ENCODE data around the gene CLEC18A. TPM values are rescaled to one million over a fixed set of nuclear protein-coding genes. Genes with fewer than 3 reads are reported as not detected.

CLEC18A gene
- total and polyA plus RNA-seq, 2 donors, result 0.19 to 1.9 TPM

DNA sequence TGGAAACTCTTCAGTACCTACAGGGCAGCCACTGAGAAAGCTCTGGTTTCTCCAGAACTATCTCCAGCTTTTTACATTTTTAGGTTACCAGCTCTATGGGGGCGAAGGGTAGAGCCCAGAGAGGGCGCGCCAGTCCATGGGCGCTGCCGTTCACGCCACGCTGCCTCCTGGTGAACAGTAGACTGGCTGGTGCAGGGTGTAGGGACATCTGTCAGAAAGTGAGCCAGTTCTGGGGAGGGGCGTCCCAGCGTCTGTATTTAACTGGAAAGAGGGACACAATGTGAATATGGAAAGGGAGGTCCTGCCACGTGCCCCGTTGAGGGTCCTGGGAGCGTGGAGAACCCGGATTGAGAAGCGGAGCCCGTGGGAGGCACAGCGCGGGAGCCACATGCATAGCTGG, 16.4 kb upstream of the CLEC18A start:
- Histone ChIP-seq H3K27ac (ENCODE audit: low read depth in 1 of 2, low read length in 1 of 2) (no peak overlapping the region), H3K27me3 (ENCODE audit: control insufficient read depth in 2 of 2, insufficient read depth in 1 of 2, low read length in 1 of 2) (no peaks in the 10 kb centered on the region), H3K36me3 (ENCODE audit: control insufficient read depth in 2 of 2, insufficient read depth in 2 of 2, low read length in 1 of 2) (peaks cover 82 to 90% of the 10 kb centered on the region in 2 donors), H3K4me3 (ENCODE audit: low read length in 2 of 2) (no peak overlapping the region), H3K9me3 (ENCODE audit: control insufficient read depth in 2 of 2, insufficient read depth in 1 of 2, low read length in 1 of 2) (no peaks in the 10 kb centered on the region), H3K4me1 (ENCODE audit: control insufficient read depth in 2 of 2, insufficient read depth in 2 of 2, low read length in 2 of 2) (no peaks in the 10 kb centered on the region)
- no peak for DNase-seq (ENCODE audit: low read depth in 6 of 9, low spot score in 9 of 9)
- 97% methylated on average over 17 of the region's 17 CpGs for WGBS

DNA sequence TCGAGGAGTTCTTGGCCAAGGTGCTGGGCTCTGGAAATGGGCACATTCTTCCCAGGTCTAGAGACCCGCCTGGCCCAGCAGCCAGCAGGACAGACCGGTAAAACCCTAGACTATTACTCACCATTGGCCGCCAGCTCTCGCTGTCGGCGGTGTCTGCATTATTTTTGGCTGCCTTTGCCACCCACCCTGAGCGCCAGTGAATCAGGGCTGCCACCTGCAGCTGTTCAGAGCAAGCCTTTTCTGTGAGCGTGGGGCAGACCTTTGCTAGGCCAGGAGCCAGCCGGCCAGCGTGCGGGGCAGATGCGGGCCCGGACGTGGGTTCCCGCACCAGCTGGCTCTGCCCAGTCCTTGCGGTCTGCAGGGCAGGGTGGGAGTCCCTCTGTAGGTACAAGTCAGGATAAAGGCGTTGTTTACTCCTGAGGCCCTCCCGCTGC, 15.8 kb upstream of the CLEC18A start:
- H3K27me3 ChIP-seq (ENCODE audit: control insufficient read depth in 2 of 2, insufficient read depth in 1 of 2, low read length in 1 of 2), result no peaks in the 10 kb centered on the region
- no peak overlapping the region for H3K27ac ChIP-seq (ENCODE audit: low read depth in 1 of 2, low read length in 1 of 2)
- 99% methylated on average over 19 of the region's 19 CpGs for WGBS
- no peaks in the 10 kb centered on the region for H3K4me1 ChIP-seq (ENCODE audit: control insufficient read depth in 2 of 2, insufficient read depth in 2 of 2, low read length in 2 of 2)
- DNase-seq (ENCODE audit: low read depth in 6 of 9, low spot score in 9 of 9), result no peak
- no peaks in the 10 kb centered on the region for H3K9me3 ChIP-seq (ENCODE audit: control insufficient read depth in 2 of 2, insufficient read depth in 1 of 2, low read length in 1 of 2)
- peaks cover 82 to 91% of the 10 kb centered on the region in 2 donors for H3K36me3 ChIP-seq (ENCODE audit: control insufficient read depth in 2 of 2, insufficient read depth in 2 of 2, low read length in 1 of 2)
- H3K4me3 ChIP-seq (ENCODE audit: low read length in 2 of 2), result no peak overlapping the region

DNA sequence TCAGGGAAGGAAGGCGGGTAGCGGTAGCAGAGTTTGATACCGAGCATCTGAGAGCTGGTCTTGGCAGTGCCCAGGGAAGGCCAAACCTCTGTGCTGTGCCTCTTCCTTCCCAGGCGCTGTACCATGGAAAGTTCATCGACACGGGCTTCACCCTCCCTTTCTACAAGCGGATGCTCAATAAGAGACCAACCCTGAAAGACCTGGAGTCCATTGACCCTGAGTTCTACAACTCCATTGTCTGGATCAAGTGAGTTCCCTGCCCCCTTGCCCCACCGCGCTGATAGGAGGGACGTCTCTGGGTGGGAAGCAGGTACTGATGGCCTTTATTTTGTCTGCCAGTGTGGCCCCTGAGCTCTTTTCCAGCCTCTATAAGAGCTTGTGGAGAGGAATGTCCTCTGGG, 15.4 kb upstream of the CLEC18A start:
- 98% methylated on average over 10 of the region's 10 CpGs for WGBS
- Histone ChIP-seq H3K27ac (ENCODE audit: low read depth in 1 of 2, low read length in 1 of 2) (no peak overlapping the region), H3K4me3 (ENCODE audit: low read length in 2 of 2) (no peak overlapping the region), H3K36me3 (ENCODE audit: control insufficient read depth in 2 of 2, insufficient read depth in 2 of 2, low read length in 1 of 2) (peaks cover 81 to 93% of the 10 kb centered on the region in 2 donors), H3K9me3 (ENCODE audit: control insufficient read depth in 2 of 2, insufficient read depth in 1 of 2, low read length in 1 of 2) (no peaks in the 10 kb centered on the region), H3K27me3 (ENCODE audit: control insufficient read depth in 2 of 2, insufficient read depth in 1 of 2, low read length in 1 of 2) (no peaks in the 10 kb centered on the region), H3K4me1 (ENCODE audit: control insufficient read depth in 2 of 2, insufficient read depth in 2 of 2, low read length in 2 of 2) (no peaks in the 10 kb centered on the region)
- DNase-seq (ENCODE audit: low read depth in 6 of 9, low spot score in 9 of 9), result no peak

GRCh38 chr16:69936252-69936651, 14.9 kb upstream of the CLEC18A start:
- Histone ChIP-seq H3K9me3 (ENCODE audit: control insufficient read depth in 2 of 2, insufficient read depth in 1 of 2, low read length in 1 of 2) (no peaks in the 10 kb centered on the region), H3K27ac (ENCODE audit: low read depth in 1 of 2, low read length in 1 of 2) (no peak overlapping the region), H3K36me3 (ENCODE audit: control insufficient read depth in 2 of 2, insufficient read depth in 2 of 2, low read length in 1 of 2) (peaks cover 79 to 95% of the 10 kb centered on the region in 2 donors), H3K27me3 (ENCODE audit: control insufficient read depth in 2 of 2, insufficient read depth in 1 of 2, low read length in 1 of 2) (no peaks in the 10 kb centered on the region), H3K4me1 (ENCODE audit: control insufficient read depth in 2 of 2, insufficient read depth in 2 of 2, low read length in 2 of 2) (no peaks in the 10 kb centered on the region), H3K4me3 (ENCODE audit: low read length in 2 of 2) (no peak overlapping the region)
- no peak for DNase-seq (ENCODE audit: low read depth in 6 of 9, low spot score in 9 of 9)
- 98% methylated on average over 16 of the region's 16 CpGs for WGBS

DNA sequence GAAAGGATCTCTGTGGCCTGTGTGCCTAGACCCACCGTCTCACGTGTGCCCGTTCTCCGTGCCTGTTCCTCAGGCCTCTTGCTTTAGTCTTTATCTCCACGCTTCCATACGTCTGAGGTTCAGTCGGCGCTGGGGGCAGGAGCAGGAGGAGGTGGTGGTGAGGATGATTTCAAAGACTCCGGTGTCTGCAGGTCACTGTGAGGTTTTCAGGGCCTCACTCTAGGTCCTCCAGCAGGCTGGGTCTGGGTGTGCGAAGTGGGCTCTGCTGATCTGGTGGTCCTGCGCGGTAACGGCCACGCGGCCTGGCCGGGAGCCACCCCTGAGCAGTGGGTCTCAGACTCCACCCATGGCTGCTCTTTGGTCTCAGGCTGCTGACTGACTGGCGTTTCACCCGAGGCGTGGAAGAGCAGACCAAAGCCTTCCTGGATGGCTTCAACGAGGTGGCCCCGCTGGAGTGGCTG, 14.4 kb upstream of the CLEC18A start:
- H3K4me1 ChIP-seq (ENCODE audit: control insufficient read depth in 2 of 2, insufficient read depth in 2 of 2, low read length in 2 of 2), result no peaks in the 10 kb centered on the region
- no peak for DNase-seq (ENCODE audit: low read depth in 6 of 9, low spot score in 9 of 9)
- peaks cover 73 to 92% of the 10 kb centered on the region in 2 donors for H3K36me3 ChIP-seq (ENCODE audit: control insufficient read depth in 2 of 2, insufficient read depth in 2 of 2, low read length in 1 of 2)
- H3K9me3 ChIP-seq (ENCODE audit: control insufficient read depth in 2 of 2, insufficient read depth in 1 of 2, low read length in 1 of 2), result no peaks in the 10 kb centered on the region
- H3K27me3 ChIP-seq (ENCODE audit: control insufficient read depth in 2 of 2, insufficient read depth in 1 of 2, low read length in 1 of 2), result no peaks in the 10 kb centered on the region
- 98% methylated on average over 21 of the region's 21 CpGs for WGBS
- H3K27ac ChIP-seq (ENCODE audit: low read depth in 1 of 2, low read length in 1 of 2), result no peak overlapping the region
- no peak overlapping the region for H3K4me3 ChIP-seq (ENCODE audit: low read length in 2 of 2)

DNA sequence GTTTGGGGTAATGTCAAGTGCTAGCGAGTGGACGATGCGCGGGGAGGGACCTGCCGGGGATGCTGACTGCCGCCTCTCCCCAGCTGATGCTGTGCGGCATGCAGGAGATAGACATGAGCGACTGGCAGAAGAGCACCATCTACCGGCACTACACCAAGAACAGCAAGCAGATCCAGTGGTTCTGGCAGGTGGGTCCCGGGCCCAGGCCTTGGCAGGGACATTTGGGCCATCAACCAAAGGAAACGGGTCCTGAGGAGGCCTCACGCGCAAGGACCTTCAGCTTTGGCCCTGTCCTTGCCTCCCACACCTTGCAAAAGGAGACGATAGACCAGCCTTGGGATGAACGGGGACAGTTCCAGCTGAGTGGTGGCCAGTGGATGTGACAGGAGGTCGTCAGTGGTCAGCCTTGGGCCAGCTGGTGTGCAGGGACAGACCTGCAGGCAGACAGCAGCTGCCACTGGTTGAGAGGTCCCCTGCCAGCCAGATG, 13.6 kb upstream of the CLEC18A start:
- no peaks in the 10 kb centered on the region for H3K4me1 ChIP-seq (ENCODE audit: control insufficient read depth in 2 of 2, insufficient read depth in 2 of 2, low read length in 2 of 2)
- 97% methylated on average over 16 of the region's 16 CpGs for WGBS
- no peak overlapping the region for H3K27ac ChIP-seq (ENCODE audit: low read depth in 1 of 2, low read length in 1 of 2)
- no peak for DNase-seq (ENCODE audit: low read depth in 6 of 9, low spot score in 9 of 9)
- no peaks in the 10 kb centered on the region for H3K27me3 ChIP-seq (ENCODE audit: control insufficient read depth in 2 of 2, insufficient read depth in 1 of 2, low read length in 1 of 2)
- H3K36me3 ChIP-seq (ENCODE audit: control insufficient read depth in 2 of 2, insufficient read depth in 2 of 2, low read length in 1 of 2), result peaks cover 67 to 85% of the 10 kb centered on the region in 2 donors
- H3K9me3 ChIP-seq (ENCODE audit: control insufficient read depth in 2 of 2, insufficient read depth in 1 of 2, low read length in 1 of 2), result no peaks in the 10 kb centered on the region
- H3K4me3 ChIP-seq (ENCODE audit: low read length in 2 of 2), result no peak overlapping the region

- 97% methylated on average over 28 of the region's 28 CpGs for WGBS
- peaks cover 57 to 68% of the 10 kb centered on the region in 2 donors for H3K36me3 ChIP-seq (ENCODE audit: control insufficient read depth in 2 of 2, insufficient read depth in 2 of 2, low read length in 1 of 2)
- no peak overlapping the region for H3K4me3 ChIP-seq (ENCODE audit: low read length in 2 of 2)
- H3K27ac ChIP-seq (ENCODE audit: low read depth in 1 of 2, low read length in 1 of 2), result no peak overlapping the region
- H3K4me1 ChIP-seq (ENCODE audit: control insufficient read depth in 2 of 2, insufficient read depth in 2 of 2, low read length in 2 of 2), result no peaks in the 10 kb centered on the region
- no peak for DNase-seq (ENCODE audit: low read depth in 6 of 9, low spot score in 9 of 9)
- H3K27me3 ChIP-seq (ENCODE audit: control insufficient read depth in 2 of 2, insufficient read depth in 1 of 2, low read length in 1 of 2), result no peaks in the 10 kb centered on the region
- H3K9me3 ChIP-seq (ENCODE audit: control insufficient read depth in 2 of 2, insufficient read depth in 1 of 2, low read length in 1 of 2), result no peaks in the 10 kb centered on the region
Observed at GRCh38 chr16:69938981-69939820, 11.9 kb upstream of the CLEC18A start.

DNA sequence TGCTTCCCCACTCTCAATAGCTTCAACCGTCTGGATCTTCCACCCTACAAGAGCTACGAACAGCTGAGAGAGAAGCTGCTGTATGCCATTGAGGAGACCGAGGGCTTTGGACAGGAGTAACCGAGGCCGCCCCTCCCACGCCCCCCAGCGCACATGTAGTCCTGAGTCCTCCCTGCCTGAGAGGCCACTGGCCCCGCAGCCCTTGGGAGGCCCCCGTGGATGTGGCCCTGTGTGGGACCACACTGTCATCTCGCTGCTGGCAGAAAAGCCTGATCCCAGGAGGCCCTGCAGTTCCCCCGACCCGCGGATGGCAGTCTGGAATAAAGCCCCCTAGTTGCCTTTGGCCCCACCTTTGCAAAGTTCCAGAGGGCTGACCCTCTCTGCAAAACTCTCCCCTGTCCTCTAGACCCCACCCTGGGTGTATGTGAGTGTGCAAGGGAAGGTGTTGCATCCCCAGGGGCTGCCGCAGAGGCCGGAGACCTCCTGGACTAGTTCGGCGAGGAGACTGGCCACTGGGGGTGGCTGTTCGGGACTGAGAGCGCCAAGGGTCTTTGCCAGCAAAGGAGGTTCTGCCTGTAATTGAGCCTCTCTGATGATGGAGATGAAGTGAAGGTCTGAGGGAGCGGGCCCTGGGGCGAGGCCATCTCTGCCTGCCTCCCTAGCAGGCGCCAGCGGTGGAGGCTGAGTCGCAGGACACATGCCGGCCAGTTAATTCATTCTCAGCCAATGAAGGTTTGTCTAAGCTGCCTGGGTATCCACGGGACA, 11.1 kb upstream of the CLEC18A start:
- WGBS, result 98% methylated on average over 26 of the region's 26 CpGs
- no peaks in the 10 kb centered on the region for H3K9me3 ChIP-seq (ENCODE audit: control insufficient read depth in 2 of 2, insufficient read depth in 1 of 2, low read length in 1 of 2)
- H3K36me3 ChIP-seq (ENCODE audit: control insufficient read depth in 2 of 2, insufficient read depth in 2 of 2, low read length in 1 of 2), result peaks cover 54 to 61% of the 10 kb centered on the region in 2 donors
- no peaks in the 10 kb centered on the region for H3K27me3 ChIP-seq (ENCODE audit: control insufficient read depth in 2 of 2, insufficient read depth in 1 of 2, low read length in 1 of 2)
- H3K27ac ChIP-seq (ENCODE audit: low read depth in 1 of 2, low read length in 1 of 2), result no peak overlapping the region
- no peak overlapping the region for H3K4me3 ChIP-seq (ENCODE audit: low read length in 2 of 2)
- no peak for DNase-seq (ENCODE audit: low read depth in 6 of 9, low spot score in 9 of 9)
- H3K4me1 ChIP-seq (ENCODE audit: control insufficient read depth in 2 of 2, insufficient read depth in 2 of 2, low read length in 2 of 2), result no peaks in the 10 kb centered on the region

DNA sequence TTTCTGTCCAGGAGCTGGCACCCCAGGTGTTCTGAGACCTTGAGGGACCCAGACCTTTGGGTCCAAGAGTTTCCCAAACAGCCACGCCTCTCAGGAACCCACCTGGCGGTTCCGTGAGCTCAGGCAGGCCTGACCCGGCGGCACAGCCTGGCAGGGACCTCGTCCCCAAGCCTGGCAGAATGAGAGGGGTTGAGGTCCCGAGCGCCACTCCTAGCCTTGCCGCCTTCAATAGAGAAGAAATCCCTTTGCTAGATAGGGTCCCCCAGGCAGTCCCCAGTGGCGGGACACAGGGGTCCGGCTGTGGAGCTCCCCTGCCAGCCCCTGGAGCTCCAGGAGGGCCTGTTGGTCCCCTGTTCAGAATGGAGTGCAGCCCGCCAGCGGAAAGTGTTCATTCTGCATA, 10.5 kb upstream of the CLEC18A start:
- H3K4me3 ChIP-seq (ENCODE audit: low read length in 2 of 2), result no peak overlapping the region
- no peak for DNase-seq (ENCODE audit: low read depth in 6 of 9, low spot score in 9 of 9)
- H3K27ac ChIP-seq (ENCODE audit: low read depth in 1 of 2, low read length in 1 of 2), result no peak overlapping the region
- 99% methylated on average over 13 of the region's 13 CpGs for WGBS
- no peaks in the 10 kb centered on the region for H3K9me3 ChIP-seq (ENCODE audit: control insufficient read depth in 2 of 2, insufficient read depth in 1 of 2, low read length in 1 of 2)
- peaks cover 48 to 55% of the 10 kb centered on the region in 2 donors for H3K36me3 ChIP-seq (ENCODE audit: control insufficient read depth in 2 of 2, insufficient read depth in 2 of 2, low read length in 1 of 2)
- H3K4me1 ChIP-seq (ENCODE audit: control insufficient read depth in 2 of 2, insufficient read depth in 2 of 2, low read length in 2 of 2), result no peaks in the 10 kb centered on the region
- no peaks in the 10 kb centered on the region for H3K27me3 ChIP-seq (ENCODE audit: control insufficient read depth in 2 of 2, insufficient read depth in 1 of 2, low read length in 1 of 2)
